Left ventricle myocardium superior (tissue), 1 donor: ENCODE measurements around the gene CNKSR3. TPM values are rescaled to one million over a fixed set of nuclear protein-coding genes. Genes with fewer than 3 reads are reported as not detected.

ENCODE experiments used
- ATAC-seq: fragments of 200-7000 bp; cut with Tn5 transposase; one replicate; pipeline ENCODE4 v1.9.1; 2020; ENCODE audit warnings: mild to moderate bottlenecking, moderate library complexity
- DNase-seq: peaks from one replicate; pipeline ENCODE4 v3.0.0-alpha.2; 2020
- intact Hi-C: fragments of 100-400 bp; cut with micrococcal nuclease; formaldehyde crosslinking; loops from one replicate; pipeline ENCODE4 v1.11.0; 2022
- total RNA-seq: library from RNA; stranded (reverse); fragmentation: NEBNext Ultra II Directional; extraction: Animal tissue kit (Norgen Biotek cat#: 25700); gene quantifications from one replicate; pipeline ENCODE4 v1.2.1, GENCODE V29; 2021
- donor health status: DM: no; HTN: yes; CAD: no; lungs with severe emphysema.

The CNKSR3 gene
- total RNA-seq, 1 donor from 2014 or later = 20.6 TPM

GRCh38 chr6:154377726-154378125 lies 132.8 kb downstream of the CNKSR3 start:
- no peak for ATAC-seq
- DNase-seq = no peak
- intact Hi-C loops = no loop called here

- DNase-seq (no peak), ATAC-seq (no peak)
- intact Hi-C loops = no loop called here
Observed at GRCh38 chr6:154373971-154374370, 136.5 kb downstream of the CNKSR3 start.

GRCh38 chr6:154371281-154371680 lies 139.2 kb downstream of the CNKSR3 start:
- DNase-seq = no peak
- ATAC-seq = no peak
- intact Hi-C loops = no loop called here

- DNase-seq = no peak
- ATAC-seq = peak; percentile 61
- intact Hi-C loops = no loop called here
Observed at GRCh38 chr6:154370545-154370944, 139.9 kb downstream of the CNKSR3 start.

- ATAC-seq (no peak), DNase-seq (no peak)
- intact Hi-C loops = loop anchor here (5.0 kb wide), 1 partner anchor 211 kb away; no protein-coding TSS in a partner anchor
Observed at GRCh38 chr6:154367839-154368695, 142.4 kb downstream of the CNKSR3 start.

- intact Hi-C loops = loop anchor here (5.0 kb wide), 1 partner anchor 210 kb away; no protein-coding TSS in a partner anchor
- no peak for ATAC-seq
- no peak for DNase-seq
Observed at GRCh38 chr6:154367336-154367735, 143.1 kb downstream of the CNKSR3 start.

- intact Hi-C loops = no loop called here
- DNase-seq (no peak), ATAC-seq (no peak)
Observed at GRCh38 chr6:154363821-154364220, 146.7 kb downstream of the CNKSR3 start.

GRCh38 chr6:154361476-154361875 lies 149.0 kb downstream of the CNKSR3 start:
- intact Hi-C loops = no loop called here
- no peak for ATAC-seq
- DNase-seq = no peak

GRCh38 chr6:154360476-154360875 lies 150.0 kb downstream of the CNKSR3 start:
- ATAC-seq (no peak), DNase-seq (no peak)
- intact Hi-C loops = no loop called here

GRCh38 chr6:154359679-154360078 lies 150.8 kb downstream of the CNKSR3 start:
- intact Hi-C loops = no loop called here
- no peak for DNase-seq
- no peak for ATAC-seq

- intact Hi-C loops = no loop called here
- ATAC-seq = peak; percentile 32
- DNase-seq = no peak
Observed at GRCh38 chr6:154359161-154359574, 151.3 kb downstream of the CNKSR3 start.

- intact Hi-C loops = no loop called here
- DNase-seq (no peak), ATAC-seq (no peak)
Observed at GRCh38 chr6:154358019-154358545, 152.4 kb downstream of the CNKSR3 start.

- no peak for DNase-seq
- intact Hi-C loops = no loop called here
- peak; percentile 75 for ATAC-seq
Observed at GRCh38 chr6:154356690-154357089, 153.8 kb downstream of the CNKSR3 start, which contains the start of gene IPCEF1. TSS of gene IPCEF1 (minus strand) at chr6:154356803. CDS start at chr6:154265947, 90,856 bp downstream.

- DNase-seq = peak; percentile 33
- ATAC-seq = peak; percentile 27
- intact Hi-C loops = no loop called here
Observed at GRCh38 chr6:154356113-154356512, 154.4 kb downstream of the CNKSR3 start.

GRCh38 chr6:154354265-154354777 lies 156.2 kb downstream of the CNKSR3 start:
- intact Hi-C loops = no loop called here
- DNase-seq (no peak), ATAC-seq (no peak)

GRCh38 chr6:154353626-154354025 lies 156.9 kb downstream of the CNKSR3 start:
- DNase-seq (no peak), ATAC-seq (no peak)
- intact Hi-C loops = no loop called here

GRCh38 chr6:154352898-154353585 lies 157.4 kb downstream of the CNKSR3 start:
- intact Hi-C loops = no loop called here
- ATAC-seq (no peak), DNase-seq (no peak)

- ATAC-seq (no peak), DNase-seq (no peak)
- intact Hi-C loops = no loop called here
Observed at GRCh38 chr6:154350293-154350692, 160.2 kb downstream of the CNKSR3 start.

GRCh38 chr6:154347981-154348380 lies 162.5 kb downstream of the CNKSR3 start:
- no peak for ATAC-seq
- no peak for DNase-seq
- intact Hi-C loops = no loop called here

- no peak for DNase-seq
- ATAC-seq = no peak
- intact Hi-C loops = no loop called here
Observed at GRCh38 chr6:154345811-154346210, 164.7 kb downstream of the CNKSR3 start.
